Skeletal muscle tissue (tissue), 4 donors: ENCODE data around the gene MKNK1. TPM values are rescaled to one million over a fixed set of nuclear protein-coding genes. Genes with fewer than 3 reads are reported as not detected.
A peak's percentile ranks its signal among the peaks of the same experiment; 100 is the strongest.

ENCODE experiments used
- H3K27ac ChIP-seq: one replicate; pipeline ENCODE4 v1.7.0; 2013; ENCODE audit warnings: mild to moderate bottlenecking, low read depth, low read length, inconsistent platforms
- H3K27me3 ChIP-seq, 3 donors: one replicate each; pipeline ENCODE4 v1.7.0; 2013; ENCODE audit warnings: low read length in 3 of 3; ENCODE audit not compliant: control insufficient read depth in 3 of 3, insufficient read depth in 3 of 3
- H3K36me3 ChIP-seq, 3 donors: one replicate each; pipeline ENCODE4 v1.7.0; 2013; ENCODE audit warnings: low read length in 3 of 3; ENCODE audit not compliant: control insufficient read depth in 3 of 3, insufficient read depth in 3 of 3
- H3K4me1 ChIP-seq, 3 donors: one replicate each; pipeline ENCODE4 v1.7.0; 2013; ENCODE audit warnings: low read length in 3 of 3, mild to moderate bottlenecking in 3 of 3; ENCODE audit not compliant: control insufficient read depth in 3 of 3, insufficient read depth in 3 of 3
- H3K4me3 ChIP-seq, 3 donors: one replicate each; pipeline ENCODE4 v1.7.0; 2013; ENCODE audit warnings: low read length in 3 of 3
- H3K9ac ChIP-seq, 3 donors: one replicate each; pipeline ENCODE4 v1.7.0; 2013; ENCODE audit warnings: low read length in 3 of 3, mild to moderate bottlenecking in 3 of 3, moderate library complexity in 2 of 3, low read depth in 1 of 3
- H3K9me3 ChIP-seq, 3 donors: one replicate each; pipeline ENCODE4 v1.7.0; 2013; ENCODE audit warnings: low read length in 3 of 3; ENCODE audit not compliant: control insufficient read depth in 3 of 3
- total RNA-seq: library from RNA; depleted of rRNA; stranded (reverse); fragments of >200 nt; gene quantifications from one replicate; pipeline ENCODE4 v1.2.3, GENCODE V29; 2014
- donor health status: Osteomylitis.

MKNK1 gene
- total RNA-seq, 1 donor from 2014 or later, result 20.4 TPM

- Histone ChIP-seq H3K4me1 (peaks cover 0 to 5% (median 0%) of the 10 kb centered on the region in 3 donors), H3K27me3 (no peaks in the 10 kb centered on the region), H3K9ac (peak overlapping the region in 1 of 3 donors; percentile 6), H3K36me3 (peaks cover 46 to 55% (median 51%) of the 10 kb centered on the region in 3 donors), H3K27ac (no peak overlapping the region), H3K4me3 (no peak overlapping the region), H3K9me3 (no peaks in the 10 kb centered on the region)
Observed at GRCh38 chr1:46585312-46585938, 18.6 kb downstream of the MKNK1 start.

GRCh38 chr1:46583494-46583893 lies 20.6 kb downstream of the MKNK1 start:
- H3K27me3 ChIP-seq, result no peaks in the 10 kb centered on the region
- peaks cover 48 to 56% (median 54%) of the 10 kb centered on the region in 3 donors for H3K36me3 ChIP-seq
- H3K9me3 ChIP-seq, result no peaks in the 10 kb centered on the region
- no peak overlapping the region for H3K9ac ChIP-seq
- H3K4me1 ChIP-seq, result peaks cover 0 to 5% (median 0%) of the 10 kb centered on the region in 3 donors
- no peak overlapping the region for H3K4me3 ChIP-seq
- no peak overlapping the region for H3K27ac ChIP-seq

- H3K9ac ChIP-seq, result no peak overlapping the region
- H3K36me3 ChIP-seq, result peaks cover 51 to 60% (median 58%) of the 10 kb centered on the region in 3 donors
- H3K4me1 ChIP-seq, result peaks cover 0 to 5% (median 0%) of the 10 kb centered on the region in 3 donors
- no peak overlapping the region for H3K27ac ChIP-seq
- no peak overlapping the region for H3K4me3 ChIP-seq
- no peaks in the 10 kb centered on the region for H3K27me3 ChIP-seq
- no peaks in the 10 kb centered on the region for H3K9me3 ChIP-seq
Observed at GRCh38 chr1:46582972-46583371, 21.1 kb downstream of the MKNK1 start.

DNA sequence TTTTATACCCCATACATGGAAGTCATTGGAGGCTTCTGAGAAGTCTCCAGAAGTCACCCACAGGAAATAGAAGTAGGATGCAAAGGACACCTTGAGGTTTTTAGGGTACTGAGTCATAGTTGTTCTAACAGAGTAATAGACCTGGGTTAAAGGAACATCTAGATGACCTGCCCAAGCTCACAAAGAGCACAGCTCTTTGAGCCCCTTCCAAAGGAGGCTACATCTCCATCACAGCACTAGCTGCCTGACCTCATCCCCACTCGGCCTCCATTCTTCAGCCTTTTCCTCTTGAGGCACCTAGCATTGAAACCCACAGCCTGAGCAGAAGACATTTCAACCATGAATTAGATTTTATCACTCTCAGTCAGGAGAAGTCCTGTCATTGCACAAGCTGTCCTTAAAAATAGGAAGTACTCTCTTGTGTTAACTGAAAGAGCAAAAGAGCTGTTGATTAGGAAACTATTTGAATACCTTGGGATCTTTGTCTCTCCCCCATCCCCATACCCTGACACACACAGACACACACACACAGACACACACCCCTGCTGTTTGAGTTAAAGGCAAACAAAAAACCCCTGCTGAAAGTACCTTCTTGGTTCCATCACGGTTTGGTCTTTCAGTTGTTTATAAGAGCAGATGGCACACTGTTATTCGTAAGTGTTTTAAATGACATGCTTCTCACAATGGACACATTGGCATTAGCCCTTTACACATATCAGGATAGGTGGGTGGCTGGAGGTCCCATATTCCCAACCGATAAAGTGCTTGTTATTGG lies 22.2 kb downstream of the MKNK1 start:
- H3K36me3 ChIP-seq, result peaks cover 55 to 67% (median 62%) of the 10 kb centered on the region in 3 donors
- no peaks in the 10 kb centered on the region for H3K9me3 ChIP-seq
- no peaks in the 10 kb centered on the region for H3K27me3 ChIP-seq
- H3K9ac ChIP-seq, result no peak overlapping the region
- no peak overlapping the region for H3K4me3 ChIP-seq
- H3K27ac ChIP-seq, result no peak overlapping the region
- peaks cover 0 to 5% (median 0%) of the 10 kb centered on the region in 3 donors for H3K4me1 ChIP-seq

DNA sequence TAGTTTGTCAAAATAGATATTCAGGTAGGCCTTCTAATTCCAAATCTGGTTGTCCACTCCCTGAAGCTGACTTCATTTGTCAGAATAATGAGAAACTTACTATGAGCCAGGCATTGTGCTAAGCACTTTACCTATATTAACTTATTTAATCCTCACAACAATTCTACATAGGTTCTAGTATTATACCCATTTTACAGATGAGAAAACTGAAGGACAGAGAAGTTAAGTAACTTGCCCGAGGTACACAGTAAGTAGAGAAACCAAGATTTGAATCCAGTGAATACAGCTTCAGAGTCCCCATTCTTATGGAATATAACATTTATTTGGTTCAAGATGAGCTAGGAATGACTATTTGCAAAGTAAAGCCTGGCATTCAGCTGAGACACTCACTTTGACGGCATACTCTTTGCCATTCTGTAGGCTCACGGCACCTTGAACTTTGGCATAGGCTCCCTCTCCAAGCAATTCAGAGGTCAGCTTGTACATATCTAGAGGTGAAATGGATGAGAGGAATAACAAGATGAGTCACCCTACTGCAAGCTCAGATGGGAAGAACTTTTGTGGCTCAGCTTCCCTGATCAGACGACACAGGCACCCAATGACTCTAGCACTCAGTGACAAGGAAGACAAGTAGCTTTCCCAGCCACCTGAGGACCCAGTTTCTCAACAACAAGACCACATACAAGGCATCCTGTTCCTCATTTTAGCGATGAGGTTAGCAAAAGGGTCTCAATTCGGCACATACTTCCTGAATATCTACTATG lies 23.7 kb downstream of the MKNK1 start:
- Histone ChIP-seq H3K4me3 (no peak overlapping the region), H3K36me3 (peaks cover 54 to 76% (median 72%) of the 10 kb centered on the region in 3 donors), H3K27ac (no peak overlapping the region), H3K9ac (no peak overlapping the region), H3K27me3 (no peaks in the 10 kb centered on the region), H3K4me1 (no peaks in the 10 kb centered on the region), H3K9me3 (no peaks in the 10 kb centered on the region)

GRCh38 chr1:46577671-46578070 lies 26.4 kb downstream of the MKNK1 start:
- Histone ChIP-seq H3K9ac (no peak overlapping the region), H3K4me1 (no peaks in the 10 kb centered on the region), H3K4me3 (no peak overlapping the region), H3K27me3 (no peaks in the 10 kb centered on the region), H3K27ac (no peak overlapping the region), H3K9me3 (no peaks in the 10 kb centered on the region), H3K36me3 (peaks cover 48 to 73% (median 62%) of the 10 kb centered on the region in 3 donors)

GRCh38 chr1:46576596-46576995 lies 27.5 kb downstream of the MKNK1 start:
- Histone ChIP-seq H3K9me3 (no peaks in the 10 kb centered on the region), H3K9ac (no peak overlapping the region), H3K36me3 (peaks cover 42 to 65% (median 56%) of the 10 kb centered on the region in 3 donors), H3K27ac (no peak overlapping the region), H3K27me3 (no peaks in the 10 kb centered on the region), H3K4me1 (no peaks in the 10 kb centered on the region), H3K4me3 (no peak overlapping the region)

DNA sequence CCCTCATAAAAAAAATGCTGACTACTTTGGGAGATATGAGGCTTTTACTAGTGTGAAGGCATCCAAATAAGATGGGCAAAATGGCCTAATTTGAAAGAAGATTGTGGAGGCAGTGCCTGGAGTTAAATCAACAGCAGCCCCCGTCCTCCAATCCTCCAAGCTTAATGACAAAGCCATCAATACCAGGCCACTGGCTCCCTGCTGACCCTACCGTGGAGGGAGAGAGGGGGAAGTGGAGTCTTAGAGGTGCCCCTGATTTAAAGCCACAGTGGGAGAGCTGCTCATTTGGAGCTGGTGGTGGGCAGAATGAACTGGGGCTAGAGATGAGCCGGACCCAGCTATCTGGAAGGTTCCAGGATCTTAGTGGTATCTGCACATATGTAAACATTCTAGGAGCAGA lies 28.3 kb downstream of the MKNK1 start:
- Histone ChIP-seq H3K27me3 (no peaks in the 10 kb centered on the region), H3K4me1 (no peaks in the 10 kb centered on the region), H3K27ac (no peak overlapping the region), H3K4me3 (no peak overlapping the region), H3K9ac (no peak overlapping the region), H3K36me3 (peaks cover 42 to 61% (median 55%) of the 10 kb centered on the region in 3 donors), H3K9me3 (no peaks in the 10 kb centered on the region)

DNA sequence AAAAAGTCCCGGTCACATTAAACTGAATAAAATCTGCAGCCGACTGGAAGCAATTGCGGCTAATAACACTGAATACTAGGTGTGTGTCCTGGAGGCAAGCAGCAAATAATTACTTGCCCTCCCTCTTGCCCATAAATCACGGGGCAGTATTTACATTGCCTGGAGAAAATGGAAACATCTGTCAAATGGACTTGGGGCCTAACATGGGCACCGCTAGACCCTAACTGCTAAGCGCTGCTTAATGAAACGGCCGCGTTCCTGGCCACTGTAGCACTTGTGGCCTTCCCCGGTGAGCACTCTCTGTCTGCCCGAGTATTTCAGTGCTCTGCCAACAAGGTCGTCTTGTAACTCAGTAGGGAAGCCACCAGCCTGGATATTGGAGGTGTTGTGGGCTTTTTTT lies 28.8 kb downstream of the MKNK1 start:
- Histone ChIP-seq H3K9me3 (no peaks in the 10 kb centered on the region), H3K27ac (no peak overlapping the region), H3K4me3 (no peak overlapping the region), H3K9ac (no peak overlapping the region), H3K36me3 (peaks cover 39 to 56% (median 55%) of the 10 kb centered on the region in 3 donors), H3K27me3 (no peaks in the 10 kb centered on the region), H3K4me1 (no peaks in the 10 kb centered on the region)
